ENCODE data around the gene WDR72. TPM values are rescaled to one million over a fixed set of nuclear protein-coding genes. Genes with fewer than 3 reads are reported as not detected.
"Not testable (repeated sequence)": the region's sequence is repeated elsewhere in the genome, so short reads cannot be mapped to it uniquely, and the experiment has no call there.

The WDR72 gene
- total and polyA plus RNA-seq, 7 donors, result under 0.01 to 3.6 (median 0.22) TPM; not detected in 1

- intact Hi-C loops (cut with DNase I), result loop anchor here (10.0 kb wide), 2 partner anchors 61 to 121 kb away; partner anchors contain the start of gene WDR72
These were observed 65.6 kb downstream of the WDR72 start for GRCh38 chr15:53693729-53694475.

DNA sequence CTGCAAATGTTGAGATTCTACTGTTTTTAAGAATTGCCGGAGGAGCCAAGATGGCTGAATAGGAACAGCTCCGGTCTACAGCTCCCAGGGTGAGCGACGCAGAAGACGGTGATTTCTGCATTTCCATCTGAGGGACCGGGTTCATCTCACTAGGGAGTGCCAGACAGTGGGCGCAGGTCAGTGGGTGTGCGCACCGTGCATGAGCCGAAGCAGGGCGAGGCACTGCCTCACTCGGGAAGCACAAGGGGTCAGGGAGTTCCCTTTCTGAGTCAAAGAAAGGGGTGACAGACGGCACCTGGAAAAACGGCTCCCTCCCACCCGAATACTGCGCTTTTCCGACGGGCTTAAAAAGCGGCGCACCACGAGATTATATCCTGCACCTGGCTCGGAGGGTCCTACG lies 75.3 kb downstream of the WDR72 start:
- H3K4me1 ChIP-seq; H3K4me3 ChIP-seq; intact Hi-C loops (cut with DNase I); H3K27me3 ChIP-seq; DNase-seq; H3K27ac ChIP-seq; H3K9me3 ChIP-seq; H3K36me3 ChIP-seq: not testable (repeated sequence)
- WGBS, 2 donors, result 64 to 92% methylated on average over 23 of the region's 23 CpGs

More at GRCh38 chr15:53693729-53694475, 65.6 kb downstream of the WDR72 start:
- Histone ChIP-seq H3K4me3 (no peak overlapping the region), H3K27ac (no peak overlapping the region), H3K36me3 (no peaks in the 10 kb centered on the region), H3K4me1 (peaks cover 0 to 13% (median 4%) of the 10 kb centered on the region in 4 donors), H3K9me3 (no peaks in the 10 kb centered on the region), H3K27me3 (no peaks in the 10 kb centered on the region)
- 35 to 59% methylated on average over 7 of the region's 7 CpGs for WGBS, 2 donors
- TF ChIP-seq EP300 (IDR thresholded peaks at IDR 0.05) (no peak), POLR2AphosphoS5 (IDR thresholded peaks at IDR 0.05) (no peak), POLR2A (IDR thresholded peaks at IDR 0.05) (no peak)
- TF ChIP-seq, protein P1, sequence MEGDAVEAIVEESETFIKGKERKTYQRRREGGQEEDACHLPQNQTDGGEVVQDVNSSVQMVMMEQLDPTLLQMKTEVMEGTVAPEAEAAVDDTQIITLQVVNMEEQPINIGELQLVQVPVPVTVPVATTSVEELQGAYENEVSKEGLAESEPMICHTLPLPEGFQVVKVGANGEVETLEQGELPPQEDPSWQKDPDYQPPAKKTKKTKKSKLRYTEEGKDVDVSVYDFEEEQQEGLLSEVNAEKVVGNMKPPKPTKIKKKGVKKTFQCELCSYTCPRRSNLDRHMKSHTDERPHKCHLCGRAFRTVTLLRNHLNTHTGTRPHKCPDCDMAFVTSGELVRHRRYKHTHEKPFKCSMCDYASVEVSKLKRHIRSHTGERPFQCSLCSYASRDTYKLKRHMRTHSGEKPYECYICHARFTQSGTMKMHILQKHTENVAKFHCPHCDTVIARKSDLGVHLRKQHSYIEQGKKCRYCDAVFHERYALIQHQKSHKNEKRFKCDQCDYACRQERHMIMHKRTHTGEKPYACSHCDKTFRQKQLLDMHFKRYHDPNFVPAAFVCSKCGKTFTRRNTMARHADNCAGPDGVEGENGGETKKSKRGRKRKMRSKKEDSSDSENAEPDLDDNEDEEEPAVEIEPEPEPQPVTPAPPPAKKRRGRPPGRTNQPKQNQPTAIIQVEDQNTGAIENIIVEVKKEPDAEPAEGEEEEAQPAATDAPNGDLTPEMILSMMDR (IDR thresholded peaks at IDR 0.05), result no peak
- DNase-seq, result peak; percentile 77

GRCh38 chr15:53681056-53681455 lies 78.4 kb downstream of the WDR72 start:
- Histone ChIP-seq H3K27me3 (no peaks in the 10 kb centered on the region), H3K4me3 (no peak overlapping the region), H3K36me3 (no peaks in the 10 kb centered on the region), H3K4me1 (no peaks in the 10 kb centered on the region), H3K9me3 (no peaks in the 10 kb centered on the region), H3K27ac (no peak overlapping the region)
- intact Hi-C loops (cut with DNase I), result no loop called here
- DNase-seq, result no peak
- no peak for TF ChIP-seq POLR2A (IDR thresholded peaks at IDR 0.05)
- TF ChIP-seq, protein P1 (IDR thresholded peaks at IDR 0.05), result no peak
- no peak for TF ChIP-seq EP300 (IDR thresholded peaks at IDR 0.05)
- TF ChIP-seq POLR2AphosphoS5 (IDR thresholded peaks at IDR 0.05), result no peak
- 80 to 83% methylated on average over 5 of the region's 5 CpGs for WGBS, 2 donors

DNA sequence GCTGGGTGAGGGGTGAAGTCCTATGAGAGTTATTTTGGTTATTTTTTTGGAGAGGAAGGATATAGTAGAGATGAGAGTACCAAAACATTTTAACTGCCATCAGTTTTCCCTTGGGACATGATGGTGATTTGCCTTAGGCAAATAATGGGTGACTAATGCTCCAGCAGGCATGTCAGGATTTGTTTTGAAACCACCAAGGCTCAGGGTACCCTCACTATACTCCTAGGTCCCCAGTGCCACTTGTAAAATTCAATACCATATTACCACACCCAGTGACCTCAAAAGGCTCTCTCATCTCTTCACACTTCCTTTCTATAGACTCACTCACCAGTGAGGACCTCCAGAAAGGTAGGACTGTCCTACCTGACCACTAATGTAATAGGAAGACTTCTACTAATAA lies 83.6 kb downstream of the WDR72 start:
- no peaks in the 10 kb centered on the region for H3K36me3 ChIP-seq
- H3K27me3 ChIP-seq, result no peaks in the 10 kb centered on the region
- no peak for TF ChIP-seq POLR2A (IDR thresholded peaks at IDR 0.05)
- H3K27ac ChIP-seq, result no peak overlapping the region
- no peaks in the 10 kb centered on the region for H3K4me1 ChIP-seq
- intact Hi-C loops (cut with DNase I), result no loop called here
- H3K4me3 ChIP-seq, result no peak overlapping the region
- no peaks in the 10 kb centered on the region for H3K9me3 ChIP-seq
- no peak for DNase-seq

- H3K9me3 ChIP-seq, result no peaks in the 10 kb centered on the region
- DNase-seq, result no peak
- intact Hi-C loops (cut with DNase I), result no loop called here
- no peak overlapping the region for H3K4me3 ChIP-seq
- TF ChIP-seq POLR2AphosphoS5 (IDR thresholded peaks at IDR 0.05), result no peak
- no peak for TF ChIP-seq POLR2A (IDR thresholded peaks at IDR 0.05)
- TF ChIP-seq, protein P1 (IDR thresholded peaks at IDR 0.05), result no peak
- no peak for TF ChIP-seq EP300 (IDR thresholded peaks at IDR 0.05)
- no peaks in the 10 kb centered on the region for H3K36me3 ChIP-seq
- no peaks in the 10 kb centered on the region for H3K4me1 ChIP-seq
- no peaks in the 10 kb centered on the region for H3K27me3 ChIP-seq
- 74 to 86% methylated on average over 4 of the region's 4 CpGs for WGBS, 2 donors
- H3K27ac ChIP-seq, result no peak overlapping the region
These were observed 87.9 kb downstream of the WDR72 start for GRCh38 chr15:53671545-53671944.

- no peaks in the 10 kb centered on the region for H3K36me3 ChIP-seq
- WGBS, 2 donors, result 89% methylated on average over 3 of the region's 3 CpGs
- no peak overlapping the region for H3K27ac ChIP-seq
- intact Hi-C loops (cut with DNase I), result no loop called here
- H3K4me3 ChIP-seq, result no peak overlapping the region
- H3K9me3 ChIP-seq, result no peaks in the 10 kb centered on the region
- no peaks in the 10 kb centered on the region for H3K27me3 ChIP-seq
- no peaks in the 10 kb centered on the region for H3K4me1 ChIP-seq
- DNase-seq, result no peak
- TF ChIP-seq POLR2AphosphoS5 (IDR thresholded peaks at IDR 0.05) (no peak), EP300 (IDR thresholded peaks at IDR 0.05) (no peak), POLR2A (IDR thresholded peaks at IDR 0.05) (no peak)
- TF ChIP-seq, protein P1 (IDR thresholded peaks at IDR 0.05), result no peak
These were observed 88.8 kb downstream of the WDR72 start for GRCh38 chr15:53670701-53671100.
